GM19324 (cell line): ENCODE data around the gene EXOC4.

Source experiments
- ATAC-seq: cut with Tn5 transposase; IDR thresholded peaks from one replicate; pipeline ENCODE4 v1.9.1; 2021; ENCODE audit warnings: mild to moderate bottlenecking, moderate library complexity; ENCODE audit not compliant: unreplicated experiment, low FRiP score

Gene EXOC4

GRCh38 chr7:133409966-133410365 is 157.1 kb downstream of the EXOC4 start:
- no peak for ATAC-seq

- no peak for ATAC-seq
These were observed 158.5 kb downstream of the EXOC4 start for GRCh38 chr7:133411395-133411794.

GRCh38 chr7:133412942-133413341 is 160.1 kb downstream of the EXOC4 start:
- no peak for ATAC-seq

DNA sequence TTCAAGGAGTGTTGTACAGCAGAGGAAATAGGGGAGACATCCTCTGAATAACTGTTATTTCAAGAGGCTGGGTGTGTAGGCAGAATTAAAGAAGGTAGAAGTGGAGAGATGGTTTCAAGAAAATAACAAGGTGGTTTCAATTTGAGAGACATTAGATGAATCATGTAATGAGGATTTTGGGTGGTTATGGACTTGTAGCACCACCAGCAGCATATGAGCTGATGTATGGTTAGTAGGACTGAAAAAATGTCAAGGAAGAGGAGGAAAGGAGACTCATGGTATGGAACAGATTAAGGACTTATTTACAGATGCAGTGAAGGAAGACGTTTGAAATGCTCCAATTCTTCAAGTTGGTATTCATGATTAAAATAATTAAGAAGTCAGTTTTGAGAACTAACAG is 166.2 kb downstream of the EXOC4 start:
- no peak for ATAC-seq

DNA sequence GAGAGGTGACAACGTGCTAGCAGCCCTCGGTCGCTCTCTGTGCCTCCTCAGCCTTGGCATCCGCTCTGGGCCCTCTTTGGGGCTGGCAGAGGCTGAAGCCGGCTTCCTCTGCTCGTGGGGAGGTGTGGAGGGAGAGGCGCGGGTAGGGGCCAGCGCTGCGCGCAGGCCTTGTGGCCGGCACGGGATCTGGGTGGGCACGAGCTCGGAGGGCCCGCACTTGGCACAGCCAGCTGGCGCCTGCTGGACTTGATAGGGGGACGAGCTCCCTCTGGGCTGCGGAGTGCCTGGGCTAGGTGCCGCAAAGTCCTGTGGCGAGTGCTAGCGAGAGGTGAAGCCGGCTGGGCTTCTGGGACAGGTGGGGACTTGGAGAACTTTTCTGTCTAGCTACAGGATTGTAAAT is 170.7 kb downstream of the EXOC4 start:
- no peak for ATAC-seq

- ATAC-seq, result no peak
These were observed 175.4 kb downstream of the EXOC4 start for GRCh38 chr7:133428326-133428725.

DNA sequence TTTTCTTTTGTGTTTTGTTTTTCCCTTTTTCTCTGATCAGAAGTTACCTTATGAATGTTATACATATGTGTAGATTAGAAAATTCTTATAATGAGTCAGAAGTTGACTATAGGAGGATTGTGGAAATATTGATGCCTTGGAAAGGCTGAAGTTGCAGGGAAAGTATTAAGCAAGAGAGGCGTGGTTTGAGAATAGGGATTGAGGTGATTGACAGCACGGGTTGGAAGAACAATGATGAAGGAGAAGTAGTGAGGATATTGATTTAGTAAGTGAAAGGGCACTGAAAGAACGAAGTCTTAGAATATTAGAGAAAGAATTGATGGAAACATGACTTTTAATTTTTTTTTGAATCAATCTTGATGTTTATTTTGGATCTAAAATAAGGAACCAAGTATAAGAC is 176.0 kb downstream of the EXOC4 start:
- ATAC-seq, result no peak

DNA sequence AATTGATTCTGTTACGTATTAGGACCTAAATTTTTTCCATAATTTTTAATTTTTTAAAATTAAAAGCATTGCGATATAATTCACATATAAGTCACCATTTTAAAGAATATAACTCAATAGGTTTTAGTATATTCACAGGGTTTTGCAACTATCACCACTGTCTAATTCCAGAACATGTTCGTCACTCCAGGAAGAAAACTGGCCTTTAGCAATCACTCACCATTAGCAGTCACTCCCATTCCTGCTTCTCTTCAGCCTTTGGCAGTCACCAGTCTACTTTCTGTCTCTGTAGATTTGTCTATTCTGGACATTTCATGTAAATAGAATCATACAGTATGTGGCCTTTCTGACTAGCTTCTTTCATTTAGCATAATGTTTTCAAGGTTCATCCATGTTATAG is 176.5 kb downstream of the EXOC4 start:
- ATAC-seq, result no peak

DNA sequence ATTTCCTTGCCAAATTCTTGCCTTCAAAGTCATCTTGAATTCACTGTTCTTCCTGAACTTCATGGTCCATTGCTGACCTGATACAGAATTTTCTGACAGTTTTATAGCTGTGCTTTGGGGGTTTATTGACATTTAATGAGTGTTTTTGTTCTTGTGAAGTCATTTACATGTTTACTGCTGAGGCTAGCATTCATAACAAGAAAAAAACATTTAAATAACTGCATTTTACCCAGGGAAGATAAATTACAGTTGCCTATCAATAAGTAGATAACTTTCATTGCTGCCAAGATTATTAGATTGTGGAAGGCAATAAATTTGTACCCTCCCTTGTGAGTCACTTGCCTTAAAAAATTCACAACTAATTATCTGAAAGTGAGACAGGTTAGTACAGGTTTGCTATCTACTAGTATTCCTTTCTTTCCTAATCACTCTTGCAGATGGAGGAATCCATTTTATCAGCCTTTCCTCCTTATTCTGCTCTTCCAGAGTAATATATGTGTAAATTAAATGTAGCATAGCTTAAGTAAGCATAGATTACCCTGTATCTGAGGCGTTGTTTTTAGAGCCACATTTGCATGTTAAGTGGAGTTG is 178.4 kb downstream of the EXOC4 start:
- no peak for ATAC-seq

DNA sequence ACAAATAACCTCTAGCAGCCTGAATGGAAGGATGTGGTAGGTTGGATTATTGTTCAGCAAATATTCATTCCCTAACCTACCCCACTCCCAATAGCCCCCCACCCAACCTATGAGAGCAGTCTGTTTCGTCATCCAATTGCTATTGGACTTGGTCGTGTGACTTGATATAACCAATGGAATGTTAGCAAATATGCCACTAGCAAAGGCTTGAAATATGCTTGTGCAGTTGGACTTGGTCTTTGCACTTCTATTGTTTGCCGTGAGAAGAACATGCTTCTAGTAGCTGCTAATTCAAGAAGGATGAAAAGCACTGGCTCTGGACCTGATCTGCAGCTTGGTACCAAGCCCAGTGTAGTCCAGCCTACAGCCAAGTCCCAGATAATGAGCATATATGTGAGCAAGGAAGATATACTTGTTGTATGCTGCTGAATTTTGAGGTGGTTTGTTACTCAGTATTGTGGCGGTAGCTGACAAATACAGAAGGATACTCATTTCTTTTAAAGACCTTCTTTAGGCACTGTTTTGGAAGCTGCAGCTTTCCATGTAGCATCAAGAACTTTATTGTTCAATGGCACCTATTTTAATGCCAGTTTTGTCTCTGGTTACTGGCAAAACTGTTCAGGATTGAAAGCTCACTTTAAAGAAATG is 180.4 kb downstream of the EXOC4 start:
- ATAC-seq, result no peak

GRCh38 chr7:133434246-133434865 is 181.5 kb downstream of the EXOC4 start:
- no peak for ATAC-seq

GRCh38 chr7:133436014-133436428 is 183.1 kb downstream of the EXOC4 start:
- ATAC-seq, result no peak

- ATAC-seq, result no peak
These were observed 184.7 kb downstream of the EXOC4 start for GRCh38 chr7:133437544-133437943.

- ATAC-seq, result no peak
These were observed 189.9 kb downstream of the EXOC4 start for GRCh38 chr7:133442818-133443217.

DNA sequence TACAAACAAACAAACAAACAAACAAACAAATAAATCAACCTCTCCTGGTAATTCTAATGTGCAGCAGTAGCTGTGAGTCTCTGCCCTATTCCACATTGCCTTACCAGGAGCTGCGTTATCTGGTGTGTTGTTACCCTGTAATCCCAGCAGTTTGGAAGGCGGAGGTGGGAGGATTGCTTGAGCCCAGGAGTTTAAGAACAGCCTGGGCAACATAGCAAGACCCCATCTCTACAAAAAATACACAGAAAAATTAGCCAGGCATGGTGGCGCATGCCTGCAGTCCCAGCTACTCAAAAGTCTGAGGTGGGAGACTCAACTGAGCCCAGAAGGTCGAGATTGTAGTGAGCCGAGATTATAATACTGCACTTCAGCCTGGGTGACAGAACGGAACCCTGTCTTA is 192.7 kb downstream of the EXOC4 start:
- ATAC-seq, result no peak

DNA sequence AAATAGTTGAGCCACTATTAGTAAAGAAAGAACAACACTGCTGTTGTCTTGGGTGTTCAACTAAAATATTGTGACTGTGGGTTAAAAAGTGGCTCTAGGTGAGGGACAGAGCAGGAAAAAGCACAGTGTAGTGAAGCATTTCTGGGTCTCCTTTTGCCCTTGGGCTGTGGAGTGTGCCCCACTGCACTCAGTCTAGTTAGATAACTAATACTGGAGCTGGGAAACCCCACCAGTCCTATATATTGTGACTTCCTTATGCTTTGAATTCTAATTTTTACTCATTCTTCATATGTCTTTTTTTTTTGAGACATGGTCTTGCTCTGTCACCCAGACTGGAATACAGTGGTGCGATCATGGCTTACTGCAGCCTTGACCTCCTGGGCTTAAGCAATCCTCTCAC is 195.1 kb downstream of the EXOC4 start:
- no peak for ATAC-seq

GRCh38 chr7:133452577-133452976 is 199.7 kb downstream of the EXOC4 start:
- ATAC-seq, result no peak

DNA sequence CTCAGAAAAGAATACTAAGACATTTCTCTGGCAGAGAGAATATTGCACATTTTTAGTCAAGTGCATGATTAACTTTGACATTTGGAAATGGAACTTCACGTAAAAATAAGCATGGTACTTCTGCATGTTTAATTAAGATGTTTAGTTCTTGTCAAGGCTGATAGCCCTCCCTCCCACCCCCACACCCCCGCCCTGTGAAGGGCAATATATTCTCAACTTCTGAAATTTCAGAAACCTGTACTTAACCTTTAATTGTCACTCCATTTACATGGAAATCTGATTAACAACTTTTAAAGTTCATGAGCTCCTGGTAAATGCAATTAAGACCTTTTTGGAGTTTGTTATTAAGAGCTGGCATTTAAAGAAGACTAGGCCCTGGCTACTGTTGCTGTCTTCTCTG is 205.8 kb downstream of the EXOC4 start:
- no peak for ATAC-seq

DNA sequence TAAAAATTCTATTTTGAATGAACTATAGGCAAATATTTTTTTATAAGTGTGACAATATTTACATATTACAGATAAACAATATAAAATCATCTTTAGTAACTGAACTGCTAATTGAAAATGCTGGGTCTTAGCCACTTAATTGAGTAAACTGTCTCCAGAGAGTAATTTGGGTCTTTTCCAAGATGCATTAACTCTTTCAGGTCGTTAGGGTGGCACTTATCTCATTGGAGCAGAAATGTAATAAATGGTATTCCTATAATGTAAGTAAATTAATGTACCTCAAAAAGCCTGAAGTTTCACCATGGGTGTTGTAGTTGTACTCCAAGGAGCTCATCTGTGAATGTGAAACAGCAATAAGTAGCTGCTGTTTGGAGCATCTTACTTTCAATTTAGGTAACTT is 208.5 kb downstream of the EXOC4 start:
- no peak for ATAC-seq

DNA sequence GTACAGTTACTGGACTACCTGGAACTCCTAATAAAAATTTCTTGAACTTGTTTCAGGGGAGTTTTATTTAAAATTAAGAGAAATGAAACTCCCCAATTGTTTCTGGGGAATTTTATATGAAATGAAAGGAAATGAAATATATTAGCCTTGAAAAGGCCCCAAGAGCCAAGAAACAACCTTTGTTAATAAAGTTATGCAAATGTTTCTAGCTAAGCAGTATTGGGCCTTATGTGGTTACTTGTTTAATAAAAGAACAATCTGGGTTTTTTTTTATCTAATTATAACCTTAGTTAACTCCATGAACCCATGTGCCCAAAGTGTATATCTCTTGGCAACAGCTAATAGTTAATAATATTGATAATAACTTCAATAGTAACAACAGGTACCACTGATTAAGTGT is 222.8 kb downstream of the EXOC4 start:
- ATAC-seq, result no peak

DNA sequence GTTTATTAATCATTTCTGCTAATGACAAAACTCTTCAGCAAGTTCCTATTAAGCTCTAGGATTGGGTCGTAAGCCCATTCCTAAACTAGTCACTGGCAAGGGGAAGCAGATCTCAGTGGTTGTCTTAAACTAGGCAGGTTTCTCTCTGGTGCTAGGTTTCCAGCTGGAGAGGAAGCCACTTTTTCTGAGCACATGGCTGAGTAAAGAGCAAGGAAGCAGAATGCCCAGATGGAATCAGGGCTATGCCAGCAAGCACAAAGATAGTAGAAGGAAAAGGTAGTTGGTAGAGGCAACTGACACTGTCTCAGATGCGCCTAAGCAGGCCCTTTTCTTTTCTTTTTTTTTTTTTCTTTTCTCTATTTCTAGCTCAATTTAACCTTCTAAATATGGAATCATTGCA is 224.9 kb downstream of the EXOC4 start:
- no peak for ATAC-seq

- ATAC-seq, result no peak
These were observed 225.8 kb downstream of the EXOC4 start for GRCh38 chr7:133478591-133479135.
